ENCODE results near the gene WASL.

WASL gene

GRCh38 chr7:123789206-123789784 lies 40.5 kb upstream of the WASL start:
- no peak for TF ChIP-seq ZBTB7A (IDR thresholded peaks at IDR 0.05; ENCODE audit: low read depth)
- TF ChIP-seq FOXM1 (IDR thresholded peaks at IDR 0.05; ENCODE audit: borderline replicate concordance, low read depth): no peak
- TF ChIP-seq MAX (IDR thresholded peaks at IDR 0.05): no peak
- no peak for TF ChIP-seq CREB1 (IDR thresholded peaks at IDR 0.05; ENCODE audit: low read depth)
- no peak for TF ChIP-seq NFIC (IDR thresholded peaks at IDR 0.05)
- TF ChIP-seq CEBPB (IDR thresholded peaks at IDR 0.05): no peak
- no peak for TF ChIP-seq TAF1 (IDR thresholded peaks at IDR 0.05; ENCODE audit: low read depth)
- TF ChIP-seq, protein P1, sequence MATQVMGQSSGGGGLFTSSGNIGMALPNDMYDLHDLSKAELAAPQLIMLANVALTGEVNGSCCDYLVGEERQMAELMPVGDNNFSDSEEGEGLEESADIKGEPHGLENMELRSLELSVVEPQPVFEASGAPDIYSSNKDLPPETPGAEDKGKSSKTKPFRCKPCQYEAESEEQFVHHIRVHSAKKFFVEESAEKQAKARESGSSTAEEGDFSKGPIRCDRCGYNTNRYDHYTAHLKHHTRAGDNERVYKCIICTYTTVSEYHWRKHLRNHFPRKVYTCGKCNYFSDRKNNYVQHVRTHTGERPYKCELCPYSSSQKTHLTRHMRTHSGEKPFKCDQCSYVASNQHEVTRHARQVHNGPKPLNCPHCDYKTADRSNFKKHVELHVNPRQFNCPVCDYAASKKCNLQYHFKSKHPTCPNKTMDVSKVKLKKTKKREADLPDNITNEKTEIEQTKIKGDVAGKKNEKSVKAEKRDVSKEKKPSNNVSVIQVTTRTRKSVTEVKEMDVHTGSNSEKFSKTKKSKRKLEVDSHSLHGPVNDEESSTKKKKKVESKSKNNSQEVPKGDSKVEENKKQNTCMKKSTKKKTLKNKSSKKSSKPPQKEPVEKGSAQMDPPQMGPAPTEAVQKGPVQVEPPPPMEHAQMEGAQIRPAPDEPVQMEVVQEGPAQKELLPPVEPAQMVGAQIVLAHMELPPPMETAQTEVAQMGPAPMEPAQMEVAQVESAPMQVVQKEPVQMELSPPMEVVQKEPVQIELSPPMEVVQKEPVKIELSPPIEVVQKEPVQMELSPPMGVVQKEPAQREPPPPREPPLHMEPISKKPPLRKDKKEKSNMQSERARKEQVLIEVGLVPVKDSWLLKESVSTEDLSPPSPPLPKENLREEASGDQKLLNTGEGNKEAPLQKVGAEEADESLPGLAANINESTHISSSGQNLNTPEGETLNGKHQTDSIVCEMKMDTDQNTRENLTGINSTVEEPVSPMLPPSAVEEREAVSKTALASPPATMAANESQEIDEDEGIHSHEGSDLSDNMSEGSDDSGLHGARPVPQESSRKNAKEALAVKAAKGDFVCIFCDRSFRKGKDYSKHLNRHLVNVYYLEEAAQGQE (IDR thresholded peaks at IDR 0.05; ENCODE audit: low read depth): no peak
- no peak for TF ChIP-seq RAD21 (IDR thresholded peaks at IDR 0.05; ENCODE audit: low read depth)
- no peak for TF ChIP-seq USF1 (IDR thresholded peaks at IDR 0.05)
- TF ChIP-seq EP300 (IDR thresholded peaks at IDR 0.05; ENCODE audit: borderline replicate concordance): no peak
- TF ChIP-seq TEAD4 (IDR thresholded peaks at IDR 0.05): no peak
- TF ChIP-seq YY1 (IDR thresholded peaks at IDR 0.05; ENCODE audit: low read depth): no peak
- no peak for TF ChIP-seq EGR1 (IDR thresholded peaks at IDR 0.05)

- TF ChIP-seq, protein P1 (IDR thresholded peaks at IDR 0.05; ENCODE audit: low read depth): no peak
- no peak for TF ChIP-seq USF1 (IDR thresholded peaks at IDR 0.05)
- TF ChIP-seq MAX (IDR thresholded peaks at IDR 0.05): no peak
- no peak for TF ChIP-seq NFIC (IDR thresholded peaks at IDR 0.05)
- TF ChIP-seq TEAD4 (IDR thresholded peaks at IDR 0.05): no peak
- TF ChIP-seq EP300 (IDR thresholded peaks at IDR 0.05; ENCODE audit: borderline replicate concordance): no peak
These were observed 39.8 kb upstream of the WASL start for GRCh38 chr7:123788584-123788983.

GRCh38 chr7:123787220-123788007 lies 38.6 kb upstream of the WASL start:
- TF ChIP-seq ZBTB7A (IDR thresholded peaks at IDR 0.05; ENCODE audit: low read depth) (no peak), TEAD4 (IDR thresholded peaks at IDR 0.05) (no peak), EGR1 (IDR thresholded peaks at IDR 0.05) (no peak), TAF1 (IDR thresholded peaks at IDR 0.05; ENCODE audit: low read depth) (no peak), MAX (IDR thresholded peaks at IDR 0.05) (no peak), NFIC (IDR thresholded peaks at IDR 0.05) (no peak), CEBPB (IDR thresholded peaks at IDR 0.05) (no peak), TCF12 (IDR thresholded peaks at IDR 0.05; ENCODE audit: low read depth) (no peak)
- TF ChIP-seq, protein P1 (IDR thresholded peaks at IDR 0.05; ENCODE audit: low read depth): no peak

DNA sequence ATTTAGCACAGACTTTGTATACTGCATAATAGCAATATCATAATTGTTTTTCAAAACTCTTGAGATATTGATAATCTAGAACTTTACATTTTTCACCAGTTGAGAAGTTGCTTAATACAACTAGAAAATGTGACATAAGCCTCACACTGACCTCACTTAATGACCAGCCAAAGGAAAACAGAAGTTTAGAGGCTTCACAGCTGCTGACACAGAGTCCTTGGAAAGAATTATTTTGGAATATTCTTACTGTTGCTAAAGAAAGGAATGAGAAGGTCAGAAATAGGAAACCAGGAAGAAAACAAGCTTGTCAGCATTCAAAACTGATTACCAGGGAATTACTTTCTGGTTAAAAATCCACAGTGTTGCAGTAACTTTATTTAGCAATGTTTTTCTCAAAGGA lies 35.5 kb upstream of the WASL start:
- TF ChIP-seq RAD21 (IDR thresholded peaks at IDR 0.05; ENCODE audit: low read depth): no peak
- TF ChIP-seq, protein P1 (IDR thresholded peaks at IDR 0.05; ENCODE audit: low read depth): no peak
- no peak for TF ChIP-seq USF1 (IDR thresholded peaks at IDR 0.05)
- no peak for TF ChIP-seq TAF1 (IDR thresholded peaks at IDR 0.05; ENCODE audit: low read depth)
- no peak for TF ChIP-seq EGR1 (IDR thresholded peaks at IDR 0.05)
- TF ChIP-seq ZBTB7A (IDR thresholded peaks at IDR 0.05; ENCODE audit: low read depth): no peak
- no peak for TF ChIP-seq FOXM1 (IDR thresholded peaks at IDR 0.05; ENCODE audit: borderline replicate concordance, low read depth)
- no peak for TF ChIP-seq YY1 (IDR thresholded peaks at IDR 0.05; ENCODE audit: low read depth)
- no peak for TF ChIP-seq TCF12 (IDR thresholded peaks at IDR 0.05; ENCODE audit: low read depth)
- no peak for TF ChIP-seq TEAD4 (IDR thresholded peaks at IDR 0.05)
- no peak for TF ChIP-seq MAX (IDR thresholded peaks at IDR 0.05)
- no peak for TF ChIP-seq CREB1 (IDR thresholded peaks at IDR 0.05; ENCODE audit: low read depth)
- no peak for TF ChIP-seq EP300 (IDR thresholded peaks at IDR 0.05; ENCODE audit: borderline replicate concordance)
- no peak for TF ChIP-seq CEBPB (IDR thresholded peaks at IDR 0.05)
- no peak for TF ChIP-seq NFIC (IDR thresholded peaks at IDR 0.05)
